ENCODE results near the gene TRIM13.

GRCh38 chr13:50006426-50007135 is 9.7 kb downstream of the TRIM13 start:
- TF ChIP-seq CTCF (IDR thresholded peaks at IDR 0.05; ENCODE audit: control extremely low read depth in 1 of 3, insufficient read depth in 1 of 3, low read depth in 1 of 3, low read length in 3 of 3) (no peak), YY1 (IDR thresholded peaks at IDR 0.05; ENCODE audit: low read depth, low read length) (no peak), BRCA1 (IDR thresholded peaks at IDR 0.05; ENCODE audit: low read depth, low read length) (no peak), MAFK (IDR thresholded peaks at IDR 0.05; ENCODE audit: low read depth, low read length) (no peak), PHF8 (conservative IDR thresholded peaks at IDR 0.05; ENCODE audit: low read depth, low read length) (no peak), EZH2 (IDR thresholded peaks at IDR 0.05; ENCODE audit: low read depth, low read length, severe bottlenecking) (no peak), CBX8 (IDR thresholded peaks at IDR 0.05; ENCODE audit: borderline replicate concordance, low read depth, low read length) (no peak)
